Upper lobe of left lung (tissue), 4 donors: ENCODE results near the gene KCNH1.

Source experiments
- POLR2A ChIP-seq, 4 donors: fragments of 450-650 bp; IDR thresholded peaks; one replicate each; pipeline ENCODE4 v1.5.1; 2016 to 2017; ENCODE audit warnings: antibody characterized with exemption in 4 of 4, mild to moderate bottlenecking in 2 of 4
- POLR2AphosphoS5 ChIP-seq, 2 donors: sonication (generic); formaldehyde crosslinking; IDR thresholded peaks; one replicate each; pipeline ENCODE4 v1.5.1; 2017; ENCODE audit warnings: antibody characterized with exemption in 2 of 2
- TF ChIP-seq, protein P1 (sequence below), 6 experiments: fragments of 450-650 bp in 4 of 6; fragments of 200-600 bp in 2 of 6; sonication (generic) in 2 of 6; IDR thresholded peaks; one replicate each; pipeline ENCODE4 v1.5.1; 2016 to 2019; ENCODE audit warnings: antibody characterized with exemption in 6 of 6

DNA sequence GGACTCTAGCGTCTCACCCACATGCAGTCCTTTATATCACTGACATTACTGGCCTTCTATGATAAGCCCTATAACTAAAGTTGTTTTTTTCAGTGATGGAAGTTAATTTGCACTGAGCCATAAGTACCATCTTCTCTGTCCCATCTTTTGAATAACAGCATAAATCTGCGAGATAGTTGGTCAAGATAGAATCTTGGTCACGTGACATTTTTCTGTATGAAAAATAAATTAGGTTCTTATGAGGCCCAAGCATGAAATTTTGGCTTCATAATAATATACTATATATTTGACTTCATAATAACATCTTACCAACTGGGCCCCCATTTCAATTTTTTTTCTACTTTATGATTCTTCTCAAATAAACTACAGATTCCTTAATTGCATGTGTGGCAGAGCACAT is 285.5 kb downstream of the KCNH1 start:
- TF ChIP-seq POLR2A (IDR thresholded peaks at IDR 0.05) (no peak), POLR2AphosphoS5 (IDR thresholded peaks at IDR 0.05) (no peak)
- TF ChIP-seq, protein P1, sequence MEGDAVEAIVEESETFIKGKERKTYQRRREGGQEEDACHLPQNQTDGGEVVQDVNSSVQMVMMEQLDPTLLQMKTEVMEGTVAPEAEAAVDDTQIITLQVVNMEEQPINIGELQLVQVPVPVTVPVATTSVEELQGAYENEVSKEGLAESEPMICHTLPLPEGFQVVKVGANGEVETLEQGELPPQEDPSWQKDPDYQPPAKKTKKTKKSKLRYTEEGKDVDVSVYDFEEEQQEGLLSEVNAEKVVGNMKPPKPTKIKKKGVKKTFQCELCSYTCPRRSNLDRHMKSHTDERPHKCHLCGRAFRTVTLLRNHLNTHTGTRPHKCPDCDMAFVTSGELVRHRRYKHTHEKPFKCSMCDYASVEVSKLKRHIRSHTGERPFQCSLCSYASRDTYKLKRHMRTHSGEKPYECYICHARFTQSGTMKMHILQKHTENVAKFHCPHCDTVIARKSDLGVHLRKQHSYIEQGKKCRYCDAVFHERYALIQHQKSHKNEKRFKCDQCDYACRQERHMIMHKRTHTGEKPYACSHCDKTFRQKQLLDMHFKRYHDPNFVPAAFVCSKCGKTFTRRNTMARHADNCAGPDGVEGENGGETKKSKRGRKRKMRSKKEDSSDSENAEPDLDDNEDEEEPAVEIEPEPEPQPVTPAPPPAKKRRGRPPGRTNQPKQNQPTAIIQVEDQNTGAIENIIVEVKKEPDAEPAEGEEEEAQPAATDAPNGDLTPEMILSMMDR (IDR thresholded peaks at IDR 0.05) = no peak
